Inflammatory macrophage treated with lipopolysaccharide for 4 hours (primary cell): Measurements from ENCODE around the gene MFSD12.
"Not testable (repeated sequence)": the region's sequence is repeated elsewhere in the genome, so short reads cannot be mapped to it uniquely, and the experiment has no call there.

Source experiments
- DNase-seq: peaks from one replicate; pipeline ENCODE4 v3.0.0-alpha.2; 2020

MFSD12 gene

DNA sequence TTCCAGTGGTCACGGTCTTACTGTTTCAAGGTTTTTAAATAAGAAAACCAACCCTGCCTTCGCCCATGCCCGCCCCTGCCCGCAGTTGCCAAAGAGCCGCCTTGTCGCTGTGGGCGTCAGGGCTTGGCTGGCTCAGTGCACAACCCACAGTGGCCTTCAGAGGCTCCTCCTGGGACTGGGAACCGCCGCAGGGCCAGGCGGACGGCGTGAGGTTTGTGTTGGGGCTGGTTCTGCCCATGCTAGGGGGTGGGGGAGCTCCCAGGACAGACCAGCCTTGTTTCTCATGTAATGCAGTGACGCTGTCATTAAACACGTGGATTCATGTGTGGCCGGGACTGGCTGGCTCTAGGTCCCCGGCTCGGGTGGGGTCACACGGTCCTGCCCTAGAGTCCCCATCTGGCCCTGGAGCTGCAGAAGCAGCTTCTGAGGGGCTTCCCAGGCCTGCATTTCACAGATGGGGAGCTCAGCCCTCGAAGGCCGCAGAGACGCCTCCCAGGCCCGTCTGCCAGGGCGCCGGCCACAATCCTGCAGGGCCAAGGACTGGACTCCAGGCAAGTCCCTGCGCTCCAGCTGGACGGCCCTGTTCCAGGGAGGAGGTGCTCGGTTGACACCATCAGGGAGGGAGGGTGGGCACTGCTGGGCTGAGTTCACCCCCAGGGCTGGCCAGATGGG lies 20.8 kb downstream of the MFSD12 start:
- peak; percentile 28 for DNase-seq

DNA sequence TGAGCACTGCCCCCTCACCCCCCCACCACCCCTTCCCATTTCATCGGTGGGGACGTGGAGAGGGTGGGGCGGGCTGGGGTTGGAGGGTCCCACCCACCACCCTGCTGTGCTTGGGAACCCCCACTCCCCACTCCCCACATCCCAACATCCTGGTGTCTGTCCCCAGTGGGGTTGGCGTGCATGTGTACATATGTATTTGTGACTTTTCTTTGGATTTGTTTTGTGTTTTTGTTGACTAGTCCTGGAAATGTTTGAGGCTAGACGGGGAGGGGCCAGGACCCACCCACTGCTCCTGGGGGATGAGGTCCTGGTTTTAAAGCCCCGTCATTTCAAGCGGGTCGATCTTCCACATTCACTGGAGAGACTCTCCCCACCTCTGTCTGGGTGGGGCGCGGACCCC lies 21.4 kb downstream of the MFSD12 start:
- no peak for DNase-seq

DNA sequence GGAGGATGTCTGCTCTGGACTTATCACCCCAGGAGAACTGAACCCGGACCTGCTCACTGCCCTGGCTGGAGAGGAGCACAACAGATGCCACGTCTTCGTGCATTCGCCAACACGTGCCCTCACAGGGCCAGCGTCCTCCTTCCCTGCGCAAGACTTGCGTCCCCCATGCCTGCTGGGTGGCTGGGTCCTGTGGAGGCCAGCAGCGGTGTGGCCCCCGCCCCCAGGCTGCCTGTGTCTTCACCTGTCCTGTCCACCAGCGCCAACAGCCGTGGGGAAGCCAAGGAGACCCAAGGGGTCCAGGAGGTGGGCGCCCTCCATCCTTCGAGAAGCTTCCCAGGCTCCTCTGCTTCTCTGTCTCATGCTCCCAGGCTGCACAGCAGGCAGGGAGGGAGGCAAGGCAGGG lies 21.8 kb downstream of the MFSD12 start:
- DNase-seq = no peak

DNA sequence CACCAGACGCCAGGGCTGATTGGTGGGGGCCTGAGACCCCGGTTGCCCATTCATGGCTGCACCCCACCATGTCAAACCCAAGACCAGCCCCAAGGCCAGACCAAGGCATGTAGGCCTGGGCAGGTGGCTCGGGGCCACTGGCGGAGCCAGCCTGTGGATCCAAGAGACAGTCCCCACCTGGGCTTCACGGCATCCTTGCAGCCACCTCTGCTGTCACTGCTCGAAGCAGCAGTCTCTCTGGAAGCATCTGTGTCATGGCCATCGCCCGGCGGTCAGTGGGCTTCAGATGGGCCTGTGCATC lies 22.2 kb downstream of the MFSD12 start:
- DNase-seq = no peak

DNA sequence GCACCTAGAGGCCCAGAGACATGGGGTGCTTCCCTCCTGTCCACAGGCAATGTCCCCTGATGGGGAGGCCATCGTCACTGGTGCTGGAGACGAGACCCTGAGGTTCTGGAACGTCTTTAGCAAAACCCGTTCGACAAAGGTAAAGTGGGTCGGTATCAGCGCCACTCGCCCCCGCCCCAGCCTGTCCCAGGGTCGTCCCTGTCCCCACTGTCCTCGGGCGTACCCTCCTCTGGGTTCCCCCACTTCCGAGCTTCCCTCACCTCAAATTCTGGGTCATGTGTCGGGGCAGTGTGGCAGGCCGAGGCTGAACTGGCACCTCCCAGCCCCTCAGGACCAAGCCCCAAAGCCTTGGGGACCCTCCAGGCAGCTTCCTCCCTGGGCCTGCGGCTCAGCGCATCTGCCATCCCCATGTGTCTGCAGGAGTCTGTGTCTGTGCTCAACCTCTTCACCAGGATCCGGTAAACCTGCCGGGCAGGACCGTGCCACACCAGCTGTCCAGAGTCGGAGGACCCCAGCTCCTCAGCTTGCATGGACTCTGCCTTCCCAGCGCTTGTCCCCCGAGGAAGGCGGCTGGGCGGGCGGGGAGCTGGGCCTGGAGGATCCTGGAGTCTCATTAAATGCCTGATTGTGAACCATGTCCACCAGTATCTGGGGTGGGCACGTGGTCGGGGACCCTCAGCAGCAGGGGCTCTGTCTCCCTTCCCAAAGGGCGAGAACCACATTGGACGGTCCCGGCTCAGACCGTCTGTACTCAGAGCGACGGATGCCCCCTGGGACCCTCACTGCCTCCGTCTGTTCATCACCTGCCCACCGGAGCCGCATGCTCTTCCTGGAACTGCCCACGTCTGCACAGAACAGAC lies 22.8 kb downstream of the MFSD12 start:
- no peak for DNase-seq

DNA sequence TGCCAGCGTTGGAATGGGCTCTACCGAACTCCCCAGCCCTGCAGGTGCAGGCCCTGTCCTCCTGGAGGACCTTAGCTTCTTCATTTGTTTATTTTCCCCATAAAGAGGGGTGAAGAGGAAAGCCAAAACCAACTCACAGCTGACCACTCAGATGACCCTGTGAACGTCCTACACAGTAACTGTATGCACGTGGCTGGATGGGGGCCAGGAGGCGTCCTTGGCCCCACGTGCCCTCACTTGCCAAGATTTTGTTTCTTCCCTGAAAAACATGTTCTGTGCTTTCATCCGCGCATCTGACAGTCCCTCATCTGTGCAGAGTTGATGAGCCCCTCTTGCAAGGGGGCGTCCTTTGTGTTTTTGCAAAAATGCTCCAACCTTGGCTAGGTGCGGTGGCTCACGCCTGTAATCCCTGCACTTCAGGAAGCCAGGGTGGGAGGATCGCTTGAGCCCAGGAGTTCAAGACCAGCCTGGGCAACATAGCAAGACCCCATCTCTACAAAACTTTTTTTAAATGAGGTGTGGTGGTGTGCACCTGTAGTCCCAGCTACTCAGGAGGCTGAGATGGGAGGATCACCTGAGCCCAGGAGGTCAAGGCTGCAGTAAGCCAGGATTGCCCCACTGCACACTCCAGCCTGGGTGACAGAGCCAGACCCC lies 23.7 kb downstream of the MFSD12 start:
- DNase-seq = no peak

DNA sequence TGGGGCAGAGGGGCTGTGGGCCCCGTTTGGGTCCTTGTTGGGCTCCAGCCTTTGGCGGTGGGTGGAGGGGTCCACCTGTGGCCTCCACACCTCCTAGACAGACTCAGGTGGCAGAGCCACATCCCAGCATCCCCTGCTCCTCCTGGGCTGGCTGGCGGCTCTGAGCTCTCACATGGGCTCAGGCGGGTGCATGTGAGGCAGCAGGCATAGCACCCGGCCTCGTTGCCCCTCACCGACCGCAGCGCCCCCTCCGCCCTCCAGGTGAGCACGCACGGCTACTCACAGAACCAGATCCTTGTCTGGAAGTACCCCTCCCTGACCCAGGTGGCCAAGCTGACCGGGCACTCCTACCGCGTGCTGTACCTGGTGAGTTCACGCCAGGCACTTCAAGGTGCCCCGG lies 24.4 kb downstream of the MFSD12 start:
- no peak for DNase-seq

DNA sequence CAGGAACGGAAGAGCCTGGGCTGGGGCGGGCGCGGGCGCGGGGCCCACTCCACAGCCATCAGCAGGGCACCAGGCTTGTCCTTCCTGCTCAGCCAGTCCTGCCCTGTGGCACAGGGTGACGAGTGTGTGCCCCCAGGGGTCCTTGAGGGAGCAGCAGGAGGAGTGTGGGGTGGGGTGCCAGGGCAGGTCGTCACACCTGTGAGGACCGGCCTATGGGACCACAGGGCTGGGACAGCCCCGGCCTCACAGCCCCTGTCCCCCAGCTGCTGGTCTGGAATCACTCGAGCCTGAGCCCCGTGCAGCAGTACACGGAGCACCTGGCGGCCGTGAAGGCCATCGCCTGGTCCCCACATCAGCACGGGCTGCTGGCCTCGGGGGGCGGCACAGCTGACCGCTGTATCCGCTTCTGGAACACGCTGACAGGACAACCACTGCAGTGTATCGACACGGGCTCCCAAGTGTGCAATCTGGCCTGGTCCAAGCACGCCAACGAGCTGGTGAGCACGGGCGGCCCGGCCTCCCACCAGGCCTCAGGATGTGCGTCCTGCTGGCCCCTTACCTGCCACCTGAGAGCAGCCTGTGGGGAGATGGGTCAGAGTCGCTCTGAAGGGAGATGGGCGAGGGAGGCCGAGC lies 25.1 kb downstream of the MFSD12 start:
- no peak for DNase-seq

DNA sequence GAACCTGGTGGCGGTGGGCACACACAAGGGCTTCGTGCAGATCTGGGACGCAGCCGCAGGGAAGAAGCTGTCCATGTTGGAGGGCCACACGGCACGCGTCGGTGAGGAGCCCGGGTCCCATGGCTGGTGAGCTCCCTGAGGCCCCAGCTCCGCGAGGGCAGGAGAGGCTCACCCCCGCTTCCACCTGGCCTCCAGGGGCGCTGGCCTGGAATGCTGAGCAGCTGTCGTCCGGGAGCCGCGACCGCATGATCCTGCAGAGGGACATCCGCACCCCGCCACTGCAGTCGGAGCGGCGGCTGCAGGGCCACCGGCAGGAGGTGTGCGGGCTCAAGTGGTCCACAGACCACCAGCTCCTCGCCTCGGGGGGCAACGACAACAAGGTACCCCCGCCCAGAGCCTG lies 25.7 kb downstream of the MFSD12 start:
- no peak for DNase-seq

DNA sequence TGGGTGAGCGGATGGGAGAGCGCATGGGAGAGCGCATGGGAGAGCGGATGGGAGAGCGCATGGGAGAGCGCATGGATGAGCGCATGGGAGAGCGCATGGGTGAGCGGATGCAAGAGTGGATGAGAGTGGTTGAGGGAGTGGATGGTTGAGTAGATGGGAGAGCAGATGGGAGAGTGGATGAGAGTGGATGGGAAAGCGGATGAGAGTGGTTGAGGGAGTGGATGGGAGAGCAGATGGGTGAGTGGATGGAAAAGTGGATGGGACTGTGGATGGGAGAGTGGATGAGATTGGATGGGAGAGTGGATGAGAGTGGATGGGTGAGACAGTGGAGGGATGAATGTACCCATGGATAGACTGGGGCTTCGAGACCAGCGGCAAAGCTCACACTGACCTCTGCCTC lies 27.0 kb downstream of the MFSD12 start:
- no peak for DNase-seq

DNA sequence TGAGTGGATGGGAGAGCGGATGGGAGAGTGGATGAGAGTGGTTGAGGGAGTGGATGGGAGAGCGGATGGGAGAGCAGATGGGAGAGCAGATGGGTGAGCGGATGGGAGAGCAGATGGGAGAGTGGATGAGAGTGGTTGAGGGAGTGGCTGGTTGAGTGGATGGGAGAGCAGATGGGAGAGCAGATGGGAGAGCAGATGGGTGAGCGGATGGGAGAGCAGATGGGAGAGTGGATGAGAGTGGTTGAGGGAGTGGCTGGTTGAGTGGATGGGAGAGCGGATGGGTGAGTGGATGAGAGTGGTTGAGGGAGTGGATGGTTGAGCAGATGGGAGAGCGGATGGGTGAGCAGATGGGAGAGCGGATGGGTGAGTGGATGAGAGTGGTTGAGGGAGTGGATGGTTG lies 28.1 kb downstream of the MFSD12 start:
- not testable (repeated sequence) for DNase-seq

DNA sequence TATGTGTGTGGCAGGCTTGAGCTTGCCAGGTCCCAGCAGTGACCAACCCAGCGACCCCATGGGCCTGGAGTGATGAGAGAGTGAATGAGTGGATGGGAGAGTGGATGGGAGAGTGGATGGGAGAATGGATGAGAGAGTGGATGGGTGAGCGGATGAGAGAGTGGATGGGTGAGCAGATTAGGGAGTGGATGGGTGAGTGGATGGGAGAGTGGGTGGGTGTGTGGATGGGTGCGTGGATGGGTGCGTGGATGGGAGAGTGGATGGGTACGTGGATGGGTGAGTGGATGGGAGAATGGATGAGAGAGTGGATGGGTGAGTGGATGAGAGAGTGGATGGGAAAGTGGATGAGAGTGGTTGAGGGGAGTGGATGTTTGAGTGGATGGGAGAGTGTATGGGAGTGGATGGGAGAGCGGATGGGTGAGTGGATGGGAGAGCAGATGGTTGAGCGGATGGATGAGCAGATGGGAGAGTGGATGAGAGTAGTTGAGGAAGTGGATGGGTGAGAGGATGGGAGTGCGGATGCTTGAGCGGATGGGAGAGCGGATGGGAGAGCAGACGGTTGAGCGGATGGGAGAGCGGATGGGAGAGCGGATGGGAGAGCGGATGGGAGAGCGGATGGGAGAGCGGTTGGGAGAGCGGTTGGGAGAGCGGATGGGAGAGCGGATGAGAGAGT lies 28.7 kb downstream of the MFSD12 start:
- no peak for DNase-seq

DNA sequence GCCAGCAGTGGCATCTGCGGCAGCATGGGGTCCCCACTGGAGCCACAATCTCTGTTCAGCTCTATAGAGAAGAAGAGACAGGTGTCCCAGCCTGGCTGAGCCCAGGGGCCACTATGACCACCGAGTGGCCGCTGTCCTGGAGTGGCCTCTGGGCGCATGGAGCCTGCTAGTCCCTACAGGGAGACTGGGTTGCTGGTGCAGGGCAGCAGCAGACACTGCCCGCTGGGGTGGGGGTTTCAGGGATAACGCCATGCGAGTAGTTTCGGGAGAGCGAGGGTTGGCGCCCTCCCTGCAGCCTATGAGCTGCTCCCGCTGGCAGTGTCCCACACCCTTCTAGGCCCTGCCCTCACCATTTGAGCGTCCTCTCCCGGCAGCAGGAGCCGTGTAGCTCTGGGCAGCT lies 29.3 kb downstream of the MFSD12 start:
- no peak for DNase-seq

DNA sequence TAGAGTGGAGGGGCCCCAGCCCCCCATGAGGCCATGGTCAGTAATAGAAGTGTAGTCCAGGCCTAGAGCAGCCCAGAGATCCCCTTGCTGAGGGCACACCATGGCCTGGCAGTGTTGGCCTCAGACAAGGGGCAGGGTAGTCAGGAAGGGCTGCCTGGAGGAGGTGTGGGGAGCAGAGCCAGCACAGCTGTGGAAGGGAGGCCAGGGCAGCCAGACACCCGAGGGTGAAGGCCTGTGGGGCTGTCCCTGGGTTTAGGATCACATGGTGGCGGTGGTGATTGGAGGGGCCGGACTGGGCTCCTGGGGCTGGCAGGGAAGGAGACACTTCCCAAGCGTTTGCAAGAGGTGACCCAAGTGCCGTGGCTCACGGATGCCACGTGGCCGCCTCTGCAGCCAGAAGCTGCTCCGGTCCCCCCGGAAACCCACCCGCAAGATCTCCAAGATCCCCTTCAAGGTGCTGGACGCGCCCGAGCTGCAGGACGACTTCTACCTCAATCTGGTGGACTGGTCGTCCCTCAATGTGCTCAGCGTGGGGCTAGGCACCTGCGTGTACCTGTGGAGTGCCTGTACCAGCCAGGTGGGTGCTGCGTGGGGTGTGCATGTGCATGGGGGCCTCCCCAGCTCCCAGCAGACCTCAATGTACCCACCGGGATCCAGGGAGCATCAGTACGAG lies 30.0 kb downstream of the MFSD12 start:
- no peak for DNase-seq

DNA sequence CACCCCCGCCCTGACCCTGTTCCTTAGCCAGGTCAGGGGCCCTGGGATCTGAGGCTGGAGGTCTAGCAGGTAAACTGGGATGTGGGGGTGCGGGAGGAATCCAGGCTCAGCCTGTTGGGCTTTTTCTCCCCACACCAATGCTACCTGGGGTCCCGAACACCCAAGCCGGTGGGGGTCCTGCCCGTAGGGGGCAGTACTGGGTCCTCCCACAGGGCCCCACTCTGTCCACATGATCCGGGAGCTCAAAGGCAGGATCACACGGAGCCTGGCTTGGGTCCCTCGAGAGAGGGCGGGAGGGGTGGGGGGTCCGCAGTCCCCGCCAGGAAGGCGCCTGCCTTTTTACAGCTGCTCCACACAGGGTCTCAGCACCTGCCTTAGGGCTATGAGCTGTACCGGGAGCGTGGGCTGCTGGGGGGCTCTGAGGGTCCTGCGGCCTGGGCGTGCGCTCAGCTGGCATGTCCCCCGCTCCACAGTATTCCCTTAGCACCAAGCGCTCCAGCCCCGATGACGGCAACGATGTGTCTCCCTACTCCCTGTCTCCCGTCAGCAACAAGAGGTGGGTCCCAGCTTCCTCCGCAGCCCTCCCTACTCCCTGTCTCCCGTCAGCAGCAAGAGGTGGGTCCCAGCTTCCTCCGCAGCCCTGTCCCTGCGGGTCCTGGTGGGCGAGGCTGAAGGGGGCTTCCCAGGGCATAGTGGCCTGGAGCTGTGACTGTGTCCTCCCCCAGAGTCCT lies 30.7 kb downstream of the MFSD12 start:
- no peak for DNase-seq

DNA sequence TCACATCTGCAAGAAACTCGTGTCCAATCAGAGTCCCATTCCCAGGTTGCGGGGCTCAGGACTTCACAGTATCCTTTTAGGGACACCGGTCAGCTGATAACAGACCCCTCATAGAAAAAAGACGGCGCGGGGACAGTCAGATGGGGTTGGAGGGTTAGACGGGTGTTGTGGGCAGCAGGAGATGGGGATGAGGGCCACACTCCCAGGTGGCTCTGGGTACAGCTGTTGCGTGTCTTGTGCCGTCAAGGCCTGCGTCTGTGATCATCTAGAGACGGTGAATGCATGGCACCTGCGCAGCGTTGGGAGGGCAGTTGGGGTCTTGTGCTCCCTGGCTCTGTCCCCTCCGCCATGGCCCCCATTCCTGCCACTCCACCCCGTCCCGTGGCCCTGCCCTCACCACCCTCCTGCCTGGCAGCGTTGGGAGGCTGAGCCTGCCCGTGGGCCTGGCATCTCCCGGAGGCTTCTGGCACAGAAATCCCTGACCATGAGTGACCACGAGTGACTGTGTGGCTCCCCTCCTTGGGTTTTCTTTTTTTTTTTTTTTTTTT lies 32.4 kb downstream of the MFSD12 start:
- no peak for DNase-seq

DNA sequence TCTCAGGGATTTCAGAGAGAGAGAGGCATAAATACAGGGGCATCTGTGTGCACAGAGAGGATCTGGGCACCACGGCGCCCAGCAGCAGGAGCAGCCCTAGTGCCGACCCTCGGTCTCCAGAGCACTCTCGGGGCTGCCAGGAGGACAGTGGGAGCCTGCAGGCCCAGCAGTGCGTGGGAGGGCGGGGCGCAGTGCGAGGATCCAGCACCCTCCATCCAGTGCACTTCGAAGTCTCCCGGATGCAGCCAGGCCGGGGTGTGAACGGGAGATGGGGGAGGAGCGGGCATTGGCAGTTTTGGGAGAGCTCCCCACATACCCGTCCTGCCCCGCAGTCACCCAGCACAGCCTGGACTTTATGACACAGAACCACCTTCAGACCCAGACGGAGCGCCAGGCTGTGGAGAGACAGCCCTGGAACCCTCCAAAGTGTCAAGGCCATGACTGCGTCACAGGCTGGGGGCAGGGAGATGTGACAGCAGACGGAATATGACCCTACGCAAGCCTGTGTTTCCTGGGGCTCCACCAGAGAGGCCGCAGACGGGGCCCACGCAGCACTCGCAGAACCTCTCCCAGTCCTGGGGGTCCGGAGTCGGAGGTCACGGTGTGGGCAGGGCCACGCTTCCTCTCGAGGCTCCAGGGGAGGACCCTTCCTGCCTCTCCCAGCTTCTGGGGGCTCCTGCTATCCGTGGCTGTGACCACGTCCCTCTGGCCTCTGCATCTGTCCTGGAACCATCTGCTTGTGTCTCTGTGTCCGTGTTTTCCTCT lies 33.1 kb downstream of the MFSD12 start:
- no peak for DNase-seq

DNA sequence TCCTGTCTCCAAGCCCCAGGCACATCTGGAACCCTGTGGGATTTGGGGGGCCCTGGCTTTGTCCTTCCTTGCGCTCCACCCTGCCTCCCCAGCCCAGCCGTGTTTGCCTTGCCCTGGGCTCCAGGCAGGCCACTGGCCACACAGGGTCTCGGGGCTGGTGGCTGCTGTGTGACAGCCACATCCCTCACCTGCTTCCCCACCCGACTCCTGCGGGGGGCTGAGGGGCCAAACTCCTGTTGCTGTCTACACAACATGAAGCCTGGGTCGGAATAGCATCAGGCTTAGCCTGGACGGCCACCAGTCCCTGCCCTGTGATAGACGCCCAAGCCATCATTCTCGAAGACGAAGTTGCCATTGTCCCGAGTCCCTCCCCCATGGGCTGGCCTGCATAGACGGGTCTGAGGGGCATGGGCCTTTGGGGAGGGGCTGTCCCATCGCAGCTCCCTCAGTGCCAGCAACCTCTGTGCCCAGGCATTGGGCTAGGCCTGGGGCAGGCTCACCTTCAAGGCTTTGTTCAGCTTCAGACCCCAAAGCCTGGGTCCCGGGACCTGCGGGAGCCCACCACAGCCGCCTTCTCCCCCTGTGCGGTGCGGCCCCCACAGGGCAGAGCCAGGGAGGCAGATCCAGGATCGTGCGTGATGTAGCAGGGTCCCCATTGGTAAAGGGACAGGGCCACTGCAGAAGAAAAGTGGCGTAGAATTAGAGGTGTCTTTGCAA lies 33.9 kb downstream of the MFSD12 start:
- DNase-seq = no peak

DNA sequence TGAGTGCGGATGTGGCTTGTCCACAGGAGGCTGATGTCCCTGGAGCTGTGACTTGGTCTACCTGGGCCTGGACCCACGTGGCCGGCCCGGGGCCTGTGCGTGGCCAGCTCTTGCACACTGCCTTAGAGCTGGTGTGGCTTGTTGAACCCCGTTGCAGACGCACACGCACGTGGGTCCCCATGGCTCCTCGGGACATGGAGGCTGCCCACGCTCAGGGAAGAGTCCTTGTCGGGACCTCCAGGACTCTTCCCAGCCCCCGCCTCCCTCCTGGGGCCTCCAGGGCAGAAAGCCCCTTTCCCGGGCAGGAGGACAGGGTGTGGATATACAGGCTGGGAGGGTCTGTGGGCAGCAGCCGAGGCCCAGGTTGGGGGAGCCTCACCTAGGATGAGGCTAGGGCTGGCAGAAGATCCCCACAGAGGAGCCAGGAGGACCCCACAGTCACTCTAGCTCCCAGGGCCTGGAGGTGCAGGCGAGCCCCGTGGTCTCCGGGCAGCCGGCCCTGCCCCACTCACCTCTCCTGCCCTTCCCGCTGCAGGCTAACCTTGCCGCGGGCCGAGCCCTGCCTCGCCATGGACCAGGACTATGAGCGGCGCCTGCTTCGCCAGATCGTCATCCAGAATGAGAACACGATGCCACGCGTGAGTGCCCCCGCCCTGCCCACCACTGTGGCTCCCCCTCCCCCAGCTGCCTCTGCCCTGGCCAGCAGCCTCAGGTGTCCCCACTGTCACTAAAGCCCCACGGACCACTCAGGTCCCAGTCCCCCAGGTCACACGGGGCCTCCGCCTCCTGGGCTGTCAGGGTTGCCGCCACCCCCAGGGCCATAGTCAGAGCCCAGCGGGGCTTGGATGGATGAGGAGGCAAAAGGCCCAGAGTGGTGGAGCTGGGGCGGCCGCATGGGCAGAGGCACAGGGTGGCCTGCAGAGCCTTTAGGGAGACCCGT lies 34.7 kb downstream of the MFSD12 start:
- no peak for DNase-seq
